SU-DHL-6 (cell line): Measurements from ENCODE around the gene SH3RF3.

Experiments
- CTCF ChIP-seq: fragments of 200-600 bp; sonication (generic); IDR thresholded peaks from one replicate; pipeline ENCODE4 v1.5.1; 2017; ENCODE audit warnings: antibody characterized with exemption, mild to moderate bottlenecking, low read length, moderate library complexity; ENCODE audit not compliant: insufficient read depth, poor library complexity, severe bottlenecking
- EZH2phosphoT487 ChIP-seq: fragments of 200-600 bp; sonication (generic), shearing (Covaris generic); conservative IDR thresholded peaks from 2 replicates; pipeline ENCODE4 v1.6.1; 2018; ENCODE audit warnings: mild to moderate bottlenecking, antibody characterized with exemption, low read length, moderate library complexity, mixed read lengths

DNA sequence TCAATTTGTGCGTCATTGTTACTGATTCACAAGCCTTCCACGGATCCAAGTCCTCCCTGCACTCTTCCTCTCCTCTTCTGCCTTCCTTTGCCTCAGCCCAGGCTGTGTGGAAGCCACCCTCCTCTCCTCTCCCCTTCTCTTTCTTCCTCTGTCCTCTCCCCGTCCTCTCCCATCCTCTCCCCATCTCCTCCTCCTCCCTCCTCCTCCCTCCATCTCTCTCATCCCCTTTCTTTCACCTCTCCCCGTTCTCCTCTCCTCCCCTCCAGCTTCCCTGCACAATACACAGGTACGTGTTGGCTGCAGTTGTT is 301.3 kb downstream of the SH3RF3 start:
- TF ChIP-seq CTCF: no peak
- TF ChIP-seq EZH2phosphoT487: no peak
